Kidney (tissue), 14 donors: ENCODE data around the gene SNTG2. TPM values are rescaled to one million over a fixed set of nuclear protein-coding genes. Genes with fewer than 3 reads are reported as not detected.

Experiments
- DNase-seq, 5 donors: peaks; one replicate each; pipeline ENCODE4 v3.0.0-alpha.2; 2013 to 2020
- FAIRE-seq: peaks from 2 replicates; lab custom pipeline; 2012; peaks lifted over from hg19 to GRCh38; lab: Jason Lieb, UNC
- H3K27ac ChIP-seq, 2 donors: one replicate each; pipeline ENCODE4 v1.7.0; 2013; ENCODE audit warnings: low read depth in 2 of 2, low read length in 2 of 2, inconsistent platforms in 1 of 2
- H3K27me3 ChIP-seq: one replicate; pipeline ENCODE4 v1.7.1; 2013; ENCODE audit warnings: low read length, inconsistent platforms; ENCODE audit not compliant: control insufficient read depth, insufficient read depth
- H3K36me3 ChIP-seq, 3 donors: one replicate each; pipeline versions ENCODE4 v1.7.0 to v1.7.1; 2013; ENCODE audit warnings: low read length in 3 of 3, control low read depth in 1 of 3, inconsistent platforms in 1 of 3; ENCODE audit not compliant: insufficient read depth in 3 of 3, control insufficient read depth in 2 of 3
- H3K4me1 ChIP-seq, 3 donors: one replicate each; pipeline versions ENCODE4 v1.7.0 to v1.7.1; 2013; ENCODE audit warnings: low read length in 3 of 3, inconsistent platforms in 1 of 3, low read depth in 1 of 3; ENCODE audit not compliant: control insufficient read depth in 2 of 3, insufficient read depth in 2 of 3
- H3K4me3 ChIP-seq, 3 donors: one replicate each; pipeline versions ENCODE4 v1.7.0 to v1.8.1; 2013; ENCODE audit warnings: low read length in 3 of 3, control low read depth in 1 of 3, inconsistent platforms in 1 of 3
- H3K9ac ChIP-seq, 3 donors: one replicate each; pipeline versions ENCODE4 v1.7.0 to v1.7.1; 2013; ENCODE audit warnings: low read length in 3 of 3, control low read depth in 1 of 3, inconsistent platforms in 1 of 3
- H3K9me3 ChIP-seq, 3 donors: one replicate each; pipeline versions ENCODE4 v1.7.0 to v1.7.1; 2013; ENCODE audit warnings: low read length in 3 of 3, control low read depth in 1 of 3, inconsistent platforms in 1 of 3; ENCODE audit not compliant: control insufficient read depth in 2 of 3, insufficient read depth in 1 of 3
- CTCF ChIP-seq: IDR thresholded peaks from 3 replicates; pipeline ENCODE4 v1.5.1; 2012; ENCODE audit warnings: mild to moderate bottlenecking, moderate library complexity, borderline replicate concordance; ENCODE audit not compliant: insufficient read depth; ENCODE audit errors: extremely low read depth
- intact Hi-C: fragments of 100-400 bp; cut with DNase I; formaldehyde crosslinking; loops from one replicate; pipeline ENCODE4 v1.11.1; 2022
- polyA plus RNA-seq: library from polyadenylated mRNA; stranded (reverse); fragments of 350-450 nt; fragmentation: Illumina TruSeq; extraction: RNeasy Lipid Tissue Mini Kit (QIAGEN cat#74804); gene quantifications from one replicate; pipeline ENCODE4 v1.2.3, GENCODE V29; 2014; ENCODE audit warnings: low read depth, low replicate concordance; ENCODE audit not compliant: insufficient read depth
- total RNA-seq: library from RNA; stranded (reverse); fragmentation: NEBNext Ultra II Directional; extraction: Animal tissue kit (Norgen Biotek cat#: 25700); gene quantifications from one replicate; pipeline ENCODE4 v1.2.1, GENCODE V29; 2021
- donor health status: control.
- donor health status: control.
- donor health status: control.
- donor health status: control.
- donor health status: control.
- donor health status: DM: yes; HTN: yes; CAD: no.
- donor health status: Normal renal cell carcinoma (clear cell type).

SNTG2 gene
- total and polyA plus RNA-seq, 2 donors from 2014 or later = 2.2 TPM; not detected in 1

GRCh38 chr2:1060987-1061386 lies 110.3 kb downstream of the SNTG2 start:
- H3K27me3 ChIP-seq = no peaks in the 10 kb centered on the region
- DNase-seq = no peak
- no peak for TF ChIP-seq CTCF

GRCh38 chr2:1068241-1068640 lies 117.6 kb downstream of the SNTG2 start:
- intact Hi-C loops = no loop called here
- no peak for FAIRE-seq

More at GRCh38 chr2:1060987-1061386, 110.3 kb downstream of the SNTG2 start:
- FAIRE-seq = no peak
- Histone ChIP-seq H3K36me3 (no peaks in the 10 kb centered on the region), H3K9ac (no peak overlapping the region), H3K4me1 (no peaks in the 10 kb centered on the region), H3K9me3 (no peaks in the 10 kb centered on the region), H3K4me3 (no peak overlapping the region), H3K27ac (no peak overlapping the region)
- intact Hi-C loops = no loop called here

GRCh38 chr2:1068822-1069221 lies 118.2 kb downstream of the SNTG2 start:
- Histone ChIP-seq H3K36me3 (no peaks in the 10 kb centered on the region), H3K27ac (no peak overlapping the region), H3K27me3 (no peaks in the 10 kb centered on the region), H3K4me3 (no peak overlapping the region), H3K4me1 (no peaks in the 10 kb centered on the region), H3K9me3 (peaks cover 0 to 5% (median 0%) of the 10 kb centered on the region in 3 donors), H3K9ac (no peak overlapping the region)
- intact Hi-C loops = no loop called here
- TF ChIP-seq CTCF = no peak
- DNase-seq (no peak), FAIRE-seq (no peak)

More at GRCh38 chr2:1068241-1068640, 117.6 kb downstream of the SNTG2 start:
- H3K4me1 ChIP-seq = no peaks in the 10 kb centered on the region
- DNase-seq = no peak
- no peak for TF ChIP-seq CTCF
- H3K36me3 ChIP-seq = no peaks in the 10 kb centered on the region
- peaks cover 0 to 5% (median 0%) of the 10 kb centered on the region in 3 donors for H3K9me3 ChIP-seq
- no peak overlapping the region for H3K9ac ChIP-seq
- no peak overlapping the region for H3K27ac ChIP-seq
- no peak overlapping the region for H3K4me3 ChIP-seq
- H3K27me3 ChIP-seq = no peaks in the 10 kb centered on the region

- no peak overlapping the region for H3K27ac ChIP-seq
- DNase-seq = no peak
- TF ChIP-seq CTCF = no peak
- H3K4me1 ChIP-seq = no peaks in the 10 kb centered on the region
- intact Hi-C loops = no loop called here
- no peak for FAIRE-seq
- H3K4me3 ChIP-seq = no peak overlapping the region
- peaks cover 0 to 5% (median 0%) of the 10 kb centered on the region in 3 donors for H3K9me3 ChIP-seq
- no peaks in the 10 kb centered on the region for H3K36me3 ChIP-seq
- H3K27me3 ChIP-seq = no peaks in the 10 kb centered on the region
- H3K9ac ChIP-seq = no peak overlapping the region
These were observed 119.2 kb downstream of the SNTG2 start for GRCh38 chr2:1069847-1070246.
